Astrocyte (in vitro differentiated cells and primary cell): ENCODE results near the gene ING5. TPM values are rescaled to one million over a fixed set of nuclear protein-coding genes. Genes with fewer than 3 reads are reported as not detected.

Source experiments
- DNase-seq: peaks from one replicate; pipeline ENCODE4 v3.0.0-alpha.2; 2010; ENCODE audit warnings: low read depth
- FAIRE-seq: peaks from 2 replicates; lab custom pipeline; 2011; peaks lifted over from hg19 to GRCh38; lab: Jason Lieb, UNC
- H2AFZ ChIP-seq: 2 replicates; pipeline ENCODE4 v1.6.0; 2012; ENCODE audit warnings: low read depth, low read length, inconsistent platforms
- H3K27ac ChIP-seq: 2 replicates; pipeline ENCODE4 v1.5.1; 2011; ENCODE audit warnings: low read depth, low read length, inconsistent platforms
- H3K27me3 ChIP-seq: 2 replicates; pipeline ENCODE4 v1.6.0; 2011; ENCODE audit warnings: low read length, inconsistent platforms; ENCODE audit not compliant: insufficient read depth
- H3K36me3 ChIP-seq: 2 replicates; pipeline ENCODE4 v1.5.1; 2011; ENCODE audit warnings: low read length, inconsistent platforms; ENCODE audit not compliant: insufficient read depth
- H3K4me1 ChIP-seq: 2 replicates; pipeline ENCODE4 v1.5.1; 2011; ENCODE audit warnings: low read length, inconsistent platforms; ENCODE audit not compliant: insufficient read depth
- H3K4me2 ChIP-seq: 2 replicates; pipeline ENCODE4 v1.6.0; 2012; ENCODE audit warnings: low read length, inconsistent platforms
- H3K4me3 ChIP-seq: 2 replicates; pipeline ENCODE4 v1.5.1; 2011; ENCODE audit warnings: low read depth, mild to moderate bottlenecking, low read length, inconsistent platforms; ENCODE audit not compliant: insufficient read depth
- H3K79me2 ChIP-seq: 2 replicates; pipeline ENCODE4 v1.6.0; 2012; ENCODE audit warnings: mild to moderate bottlenecking, low read length, inconsistent platforms; ENCODE audit not compliant: insufficient read depth
- H3K9ac ChIP-seq: 2 replicates; pipeline ENCODE4 v1.6.0; 2012; ENCODE audit warnings: mild to moderate bottlenecking, low read length, inconsistent platforms
- H3K9me3 ChIP-seq: 2 replicates; pipeline ENCODE4 v1.5.1; 2012; ENCODE audit warnings: low read depth, mild to moderate bottlenecking, low read length, inconsistent platforms; ENCODE audit not compliant: insufficient read depth
- H4K20me1 ChIP-seq: 2 replicates; pipeline ENCODE4 v1.6.0; 2012; ENCODE audit warnings: low read length, inconsistent platforms; ENCODE audit not compliant: insufficient read depth
- H3K27ac Mint-ChIP-seq: one replicate; pipeline ENCODE4 v1.8.0; 2021; ENCODE audit warnings: mild to moderate bottlenecking, mixed read lengths; ENCODE audit not compliant: unreplicated experiment
- H3K27me3 Mint-ChIP-seq: one replicate; pipeline ENCODE4 v1.8.0; 2021; ENCODE audit warnings: low read depth, mixed read lengths; ENCODE audit not compliant: unreplicated experiment
- H3K36me3 Mint-ChIP-seq: one replicate; pipeline ENCODE4 v1.8.0; 2021; ENCODE audit warnings: low read depth, mixed read lengths; ENCODE audit not compliant: unreplicated experiment
- H3K4me1 Mint-ChIP-seq: one replicate; pipeline ENCODE4 v1.8.0; 2021; ENCODE audit warnings: low read depth, mixed read lengths; ENCODE audit not compliant: unreplicated experiment
- H3K4me3 Mint-ChIP-seq: one replicate; pipeline ENCODE4 v1.8.0; 2021; ENCODE audit warnings: mild to moderate bottlenecking, moderate library complexity, mixed read lengths; ENCODE audit not compliant: unreplicated experiment
- H3K9me3 Mint-ChIP-seq: one replicate; pipeline ENCODE4 v1.8.0; 2021; ENCODE audit warnings: mild to moderate bottlenecking, mixed read lengths; ENCODE audit not compliant: unreplicated experiment
- EZH2 ChIP-seq: IDR thresholded peaks from 2 replicates; pipeline ENCODE4 v1.6.1; 2012; ENCODE audit warnings: mild to moderate bottlenecking, low read length, inconsistent platforms; ENCODE audit not compliant: insufficient read depth
- total RNA-seq: library from RNA; stranded (reverse); gene quantifications from 2 replicates; pipeline ENCODE4 v1.2.1, GENCODE V29; 2021
- TF ChIP-seq, protein P1 (sequence below): IDR thresholded peaks from 2 replicates; pipeline ENCODE4 v1.5.1; 2011; ENCODE audit warnings: low read depth, mild to moderate bottlenecking, inconsistent platforms, low read length, moderate library complexity; ENCODE audit not compliant: insufficient read depth

The ING5 gene
- total RNA-seq, 1 donor from 2014 or later: 19.7 TPM

DNA sequence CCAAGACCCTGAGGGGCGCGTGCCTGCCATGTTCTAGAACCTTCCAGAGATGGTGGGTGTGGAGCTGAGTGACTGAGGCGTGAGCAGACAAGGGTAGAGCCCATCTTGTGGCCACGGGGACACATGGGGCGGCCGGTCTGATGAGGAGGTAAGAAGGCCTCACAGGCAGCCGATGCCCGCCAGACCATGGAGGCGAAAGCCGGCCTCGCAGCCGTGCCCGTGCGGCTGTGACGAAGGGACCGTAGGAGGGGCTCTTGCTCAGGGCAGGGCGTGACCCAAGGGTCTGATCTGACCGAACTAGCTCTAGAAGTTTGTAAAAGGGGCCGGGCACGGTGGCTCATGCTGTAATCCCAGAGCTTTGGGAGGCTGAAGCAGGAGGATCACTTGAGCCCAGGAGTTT is 52.2 kb downstream of the ING5 start:
- Mint-ChIP-seq H3K9me3 (no peaks in the 10 kb centered on the region), H3K27ac (no peak overlapping the region), H3K4me3 (no peak overlapping the region), H3K27me3 (peaks cover 3% of the 10 kb centered on the region), H3K4me1 (no peaks in the 10 kb centered on the region), H3K36me3 (peaks cover 26% of the 10 kb centered on the region)
- TF ChIP-seq EZH2: no peak
- TF ChIP-seq, protein P1, sequence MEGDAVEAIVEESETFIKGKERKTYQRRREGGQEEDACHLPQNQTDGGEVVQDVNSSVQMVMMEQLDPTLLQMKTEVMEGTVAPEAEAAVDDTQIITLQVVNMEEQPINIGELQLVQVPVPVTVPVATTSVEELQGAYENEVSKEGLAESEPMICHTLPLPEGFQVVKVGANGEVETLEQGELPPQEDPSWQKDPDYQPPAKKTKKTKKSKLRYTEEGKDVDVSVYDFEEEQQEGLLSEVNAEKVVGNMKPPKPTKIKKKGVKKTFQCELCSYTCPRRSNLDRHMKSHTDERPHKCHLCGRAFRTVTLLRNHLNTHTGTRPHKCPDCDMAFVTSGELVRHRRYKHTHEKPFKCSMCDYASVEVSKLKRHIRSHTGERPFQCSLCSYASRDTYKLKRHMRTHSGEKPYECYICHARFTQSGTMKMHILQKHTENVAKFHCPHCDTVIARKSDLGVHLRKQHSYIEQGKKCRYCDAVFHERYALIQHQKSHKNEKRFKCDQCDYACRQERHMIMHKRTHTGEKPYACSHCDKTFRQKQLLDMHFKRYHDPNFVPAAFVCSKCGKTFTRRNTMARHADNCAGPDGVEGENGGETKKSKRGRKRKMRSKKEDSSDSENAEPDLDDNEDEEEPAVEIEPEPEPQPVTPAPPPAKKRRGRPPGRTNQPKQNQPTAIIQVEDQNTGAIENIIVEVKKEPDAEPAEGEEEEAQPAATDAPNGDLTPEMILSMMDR: no peak
- H3K4me1 ChIP-seq: no peaks in the 10 kb centered on the region
- H2AFZ ChIP-seq: no peak overlapping the region
- H4K20me1 ChIP-seq: no peaks in the 10 kb centered on the region
- H3K4me3 ChIP-seq: no peak overlapping the region
- H3K4me2 ChIP-seq: no peak overlapping the region
- H3K79me2 ChIP-seq: no peaks in the 10 kb centered on the region
- H3K9me3 ChIP-seq: no peaks in the 10 kb centered on the region
- no peaks in the 10 kb centered on the region for H3K36me3 ChIP-seq
- no peaks in the 10 kb centered on the region for H3K27me3 ChIP-seq
- DNase-seq (no peak), FAIRE-seq (no peak)
- H3K9ac ChIP-seq: no peak overlapping the region
- no peak overlapping the region for H3K27ac ChIP-seq

DNA sequence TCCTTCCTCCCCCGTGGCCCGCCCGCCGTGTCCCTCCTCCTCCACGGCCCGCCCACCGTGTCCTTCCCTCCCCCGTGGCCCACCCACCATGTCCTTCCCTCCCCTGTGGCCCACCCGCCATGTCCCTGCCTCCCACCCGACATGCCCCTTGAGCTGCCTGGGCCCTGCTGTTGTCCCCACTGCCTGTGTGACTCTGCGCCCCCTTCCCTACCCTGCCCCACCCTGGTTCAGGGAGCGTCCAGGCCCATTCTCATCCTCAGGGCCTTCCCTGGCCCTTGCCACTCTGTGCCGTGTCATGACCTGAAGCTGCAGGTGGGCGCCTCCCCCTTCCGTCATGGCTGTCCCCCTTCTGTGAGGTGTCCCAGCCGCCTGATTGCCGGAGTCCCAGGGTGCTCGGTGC is 53.3 kb downstream of the ING5 start:
- Histone ChIP-seq H3K27ac (no peak overlapping the region), H3K27me3 (no peaks in the 10 kb centered on the region), H3K36me3 (no peaks in the 10 kb centered on the region), H3K4me2 (no peak overlapping the region), H4K20me1 (peaks cover 5% of the 10 kb centered on the region), H3K4me1 (no peaks in the 10 kb centered on the region), H3K9ac (no peak overlapping the region), H3K4me3 (no peak overlapping the region), H3K9me3 (no peaks in the 10 kb centered on the region), H2AFZ (no peak overlapping the region), H3K79me2 (no peaks in the 10 kb centered on the region)
- no peak overlapping the region for H3K27ac Mint-ChIP-seq
- H3K4me3 Mint-ChIP-seq: no peak overlapping the region
- DNase-seq (no peak), FAIRE-seq (no peak)
- H3K4me1 Mint-ChIP-seq: no peaks in the 10 kb centered on the region
- H3K9me3 Mint-ChIP-seq: peaks cover 6% of the 10 kb centered on the region
- H3K27me3 Mint-ChIP-seq: peaks cover 3% of the 10 kb centered on the region
- TF ChIP-seq, protein P1: no peak
- no peak for TF ChIP-seq EZH2
- H3K36me3 Mint-ChIP-seq: peaks cover 26% of the 10 kb centered on the region

DNA sequence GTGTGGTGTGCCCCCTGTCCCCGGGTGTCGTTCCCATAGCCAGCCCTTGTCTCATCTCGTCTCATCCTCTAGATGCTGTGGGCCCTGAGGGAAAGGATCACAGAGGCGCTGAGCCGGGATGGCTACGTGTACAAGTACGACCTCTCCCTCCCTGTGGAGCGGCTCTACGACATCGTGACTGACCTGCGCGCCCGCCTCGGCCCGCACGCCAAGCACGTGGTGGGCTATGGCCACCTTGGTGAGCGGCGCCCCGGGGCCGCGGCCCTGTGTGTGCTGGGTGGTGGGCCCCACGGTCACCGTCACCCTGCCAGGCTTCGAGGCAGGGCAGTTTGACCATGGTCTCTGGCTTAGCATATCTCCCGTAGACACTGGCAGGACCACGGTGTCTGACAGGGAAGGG is 53.9 kb downstream of the ING5 start:
- Histone ChIP-seq H3K4me3 (no peak overlapping the region), H3K4me2 (no peak overlapping the region), H3K36me3 (no peaks in the 10 kb centered on the region), H4K20me1 (peaks cover 11% of the 10 kb centered on the region), H3K79me2 (no peaks in the 10 kb centered on the region), H3K4me1 (no peaks in the 10 kb centered on the region), H3K27ac (no peak overlapping the region), H2AFZ (no peak overlapping the region), H3K9me3 (peaks cover 3% of the 10 kb centered on the region), H3K9ac (no peak overlapping the region), H3K27me3 (no peaks in the 10 kb centered on the region)
- Mint-ChIP-seq H3K4me3 (no peak overlapping the region), H3K4me1 (no peaks in the 10 kb centered on the region), H3K36me3 (peaks cover 28% of the 10 kb centered on the region), H3K27ac (no peak overlapping the region), H3K9me3 (peaks cover 8% of the 10 kb centered on the region), H3K27me3 (peaks cover 2% of the 10 kb centered on the region)
- FAIRE-seq: no peak
- TF ChIP-seq, protein P1: no peak
- no peak for TF ChIP-seq EZH2
- DNase-seq: no peak
